Activated T-helper 17 cell treated with anti-CD3 and anti-CD28 coated beads, Interleukin-2, amount 50 U/mL, for 72 hours (primary cell): Measurements from ENCODE around the gene SEL1L3. TPM values are rescaled to one million over a fixed set of nuclear protein-coding genes. Genes with fewer than 3 reads are reported as not detected.

Experiments
- ATAC-seq: fragments of 150-1000 bp; cut with Tn5 transposase; replicated peaks from 2 replicates; pipeline ENCODE4 v1.10.0; 2021; ENCODE audit warnings: mild to moderate bottlenecking, moderate library complexity
- H3K27ac Mint-ChIP-seq: one replicate; pipeline ENCODE4 v1.8.0; 2022; ENCODE audit warnings: mixed read lengths
- H3K27me3 Mint-ChIP-seq: one replicate; pipeline ENCODE4 v1.8.0; 2022; ENCODE audit warnings: mixed read lengths
- H3K36me3 Mint-ChIP-seq: one replicate; pipeline ENCODE4 v1.8.0; 2022; ENCODE audit warnings: low read depth, mild to moderate bottlenecking, mixed read lengths
- H3K4me1 Mint-ChIP-seq: one replicate; pipeline ENCODE4 v1.8.0; 2022; ENCODE audit warnings: mixed read lengths
- H3K4me3 Mint-ChIP-seq: one replicate; pipeline ENCODE4 v1.8.0; 2022; ENCODE audit warnings: mild to moderate bottlenecking, mixed read lengths
- H3K9me3 Mint-ChIP-seq: one replicate; pipeline ENCODE4 v1.8.0; 2022; ENCODE audit warnings: mixed read lengths
- total RNA-seq, 2 donors: library from RNA; stranded (reverse); gene quantifications; one replicate each; pipeline ENCODE4 v1.2.3, GENCODE V29; 2022

The SEL1L3 gene
- total RNA-seq, 2 donors from 2014 or later: 39.7 to 70.3 TPM

GRCh38 chr4:25788703-25789238, 74.0 kb downstream of the SEL1L3 start:
- Mint-ChIP-seq H3K27me3 (no peaks in the 10 kb centered on the region), H3K4me1 (no peaks in the 10 kb centered on the region), H3K36me3 (peaks cover 93% of the 10 kb centered on the region), H3K4me3 (no peak overlapping the region), H3K27ac (no peak overlapping the region), H3K9me3 (no peaks in the 10 kb centered on the region)
- ATAC-seq: no peak

DNA sequence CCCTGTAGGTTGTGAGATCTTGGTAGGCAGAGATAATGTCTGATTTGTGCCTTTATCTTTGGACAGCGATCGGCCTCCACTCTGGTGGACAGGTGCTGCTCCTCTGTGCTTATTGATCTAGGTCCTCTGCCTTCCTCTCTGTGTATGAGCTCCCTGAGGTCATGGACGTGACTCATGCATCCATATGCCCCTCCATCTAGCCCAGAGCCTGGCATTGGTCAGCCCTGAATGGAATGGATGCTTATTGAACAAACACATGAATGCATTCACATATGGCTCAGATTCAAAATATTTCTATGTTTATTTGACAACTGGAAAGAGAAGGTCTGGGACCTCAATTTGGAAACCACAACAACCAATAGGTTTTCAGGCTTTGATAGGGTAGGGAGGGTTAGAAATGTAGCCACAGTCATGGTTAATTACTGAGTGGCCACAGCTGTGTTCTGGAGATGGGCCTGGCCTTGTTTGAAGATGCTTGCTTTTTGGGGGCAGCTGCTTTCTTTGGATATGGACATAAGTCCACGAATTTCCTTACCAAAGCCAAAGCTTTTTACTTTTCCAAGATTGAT, 76.2 kb downstream of the SEL1L3 start:
- Mint-ChIP-seq H3K4me1 (no peaks in the 10 kb centered on the region), H3K9me3 (no peaks in the 10 kb centered on the region), H3K27me3 (no peaks in the 10 kb centered on the region), H3K27ac (no peak overlapping the region), H3K4me3 (no peak overlapping the region), H3K36me3 (peaks cover 95% of the 10 kb centered on the region)
- no peak for ATAC-seq

DNA sequence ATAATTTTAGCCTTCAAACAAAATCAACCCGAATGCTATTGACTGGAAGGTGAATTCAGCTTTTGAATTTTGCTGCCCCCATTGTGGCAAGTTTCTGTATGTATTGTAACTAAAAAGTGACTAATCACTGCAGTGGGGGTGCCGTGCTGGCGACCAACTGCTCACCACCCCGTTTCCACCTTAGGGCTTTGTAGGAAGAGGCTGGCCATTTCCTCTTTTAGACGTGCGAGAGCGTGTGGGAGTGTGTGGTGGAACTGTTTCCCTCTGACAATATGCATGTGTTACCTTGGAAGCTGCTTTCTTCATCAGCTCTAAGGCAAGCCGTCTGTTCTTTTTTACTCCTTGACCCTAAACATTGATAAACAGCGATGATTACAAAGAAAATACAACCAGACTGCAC, 78.8 kb downstream of the SEL1L3 start:
- H3K36me3 Mint-ChIP-seq: peaks cover 95% of the 10 kb centered on the region
- H3K27ac Mint-ChIP-seq: peak overlapping the region; percentile 11
- ATAC-seq: peak; percentile 45
- no peaks in the 10 kb centered on the region for H3K9me3 Mint-ChIP-seq
- H3K4me1 Mint-ChIP-seq: peaks cover 4% of the 10 kb centered on the region
- H3K27me3 Mint-ChIP-seq: no peaks in the 10 kb centered on the region
- no peak overlapping the region for H3K4me3 Mint-ChIP-seq

DNA sequence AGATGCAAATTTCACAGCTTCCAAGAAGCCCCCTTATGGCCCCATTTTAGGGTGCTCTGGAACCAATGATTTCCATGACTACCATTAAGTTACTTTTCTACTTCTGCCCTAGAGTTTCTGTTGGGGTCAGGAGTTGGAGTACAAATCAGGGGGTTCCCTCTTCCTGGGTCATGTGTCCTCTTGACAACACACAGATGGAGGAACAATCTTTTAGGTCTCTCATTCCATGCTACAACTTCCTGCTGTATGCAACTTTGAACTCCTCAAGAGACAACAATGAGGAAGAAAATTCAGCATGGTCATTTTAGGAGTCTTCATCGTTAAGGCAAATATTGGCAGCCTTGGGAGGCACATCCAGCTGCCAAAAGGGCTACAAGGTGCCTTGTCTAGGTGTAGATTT, 79.7 kb downstream of the SEL1L3 start:
- Mint-ChIP-seq H3K4me1 (peaks cover 4% of the 10 kb centered on the region), H3K4me3 (no peak overlapping the region), H3K27ac (no peak overlapping the region), H3K9me3 (no peaks in the 10 kb centered on the region), H3K27me3 (no peaks in the 10 kb centered on the region), H3K36me3 (peaks cover 95% of the 10 kb centered on the region)
- ATAC-seq: no peak

- no peak for ATAC-seq
- no peak overlapping the region for H3K27ac Mint-ChIP-seq
- no peaks in the 10 kb centered on the region for H3K9me3 Mint-ChIP-seq
- H3K36me3 Mint-ChIP-seq: peaks cover 95% of the 10 kb centered on the region
- H3K27me3 Mint-ChIP-seq: no peaks in the 10 kb centered on the region
- no peak overlapping the region for H3K4me3 Mint-ChIP-seq
- peaks cover 4% of the 10 kb centered on the region for H3K4me1 Mint-ChIP-seq
Observed at GRCh38 chr4:25782482-25782881, 80.3 kb downstream of the SEL1L3 start.

- no peaks in the 10 kb centered on the region for H3K9me3 Mint-ChIP-seq
- no peak overlapping the region for H3K27ac Mint-ChIP-seq
- peaks cover 97% of the 10 kb centered on the region for H3K36me3 Mint-ChIP-seq
- H3K4me1 Mint-ChIP-seq: peaks cover 4% of the 10 kb centered on the region
- H3K4me3 Mint-ChIP-seq: no peak overlapping the region
- H3K27me3 Mint-ChIP-seq: no peaks in the 10 kb centered on the region
- ATAC-seq: no peak
Observed at GRCh38 chr4:25779021-25779420, 83.8 kb downstream of the SEL1L3 start.

GRCh38 chr4:25776795-25777194, 86.0 kb downstream of the SEL1L3 start:
- H3K27me3 Mint-ChIP-seq: no peaks in the 10 kb centered on the region

DNA sequence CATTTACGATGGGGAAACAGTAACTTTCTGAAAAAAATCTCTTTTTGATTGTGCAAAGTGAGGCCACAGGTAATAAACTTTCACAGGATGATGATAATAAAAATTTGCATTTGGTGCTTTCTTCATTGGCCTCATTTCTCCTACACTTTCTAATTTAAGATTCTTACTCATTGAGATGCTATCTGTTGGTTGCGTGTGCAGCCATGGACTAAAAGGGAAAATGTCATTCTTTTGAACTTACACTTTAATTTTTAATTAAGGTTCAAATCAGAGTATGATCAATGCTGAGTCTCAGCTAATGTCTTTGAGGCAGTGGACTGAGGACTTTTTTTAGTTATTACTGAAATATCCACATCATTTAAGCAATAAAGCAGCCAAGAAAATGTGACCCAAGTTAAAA, 87.6 kb downstream of the SEL1L3 start:
- ATAC-seq: no peak
- H3K36me3 Mint-ChIP-seq: peaks cover 94% of the 10 kb centered on the region
- no peaks in the 10 kb centered on the region for H3K27me3 Mint-ChIP-seq
- no peak overlapping the region for H3K4me3 Mint-ChIP-seq
- no peak overlapping the region for H3K27ac Mint-ChIP-seq
- no peaks in the 10 kb centered on the region for H3K9me3 Mint-ChIP-seq
- peaks cover under 1% of the 10 kb centered on the region for H3K4me1 Mint-ChIP-seq

More at GRCh38 chr4:25776795-25777194, 86.0 kb downstream of the SEL1L3 start:
- Mint-ChIP-seq H3K9me3 (no peaks in the 10 kb centered on the region), H3K27ac (no peak overlapping the region), H3K4me1 (peaks cover 4% of the 10 kb centered on the region), H3K36me3 (peaks cover 95% of the 10 kb centered on the region), H3K4me3 (no peak overlapping the region)
- no peak for ATAC-seq

DNA sequence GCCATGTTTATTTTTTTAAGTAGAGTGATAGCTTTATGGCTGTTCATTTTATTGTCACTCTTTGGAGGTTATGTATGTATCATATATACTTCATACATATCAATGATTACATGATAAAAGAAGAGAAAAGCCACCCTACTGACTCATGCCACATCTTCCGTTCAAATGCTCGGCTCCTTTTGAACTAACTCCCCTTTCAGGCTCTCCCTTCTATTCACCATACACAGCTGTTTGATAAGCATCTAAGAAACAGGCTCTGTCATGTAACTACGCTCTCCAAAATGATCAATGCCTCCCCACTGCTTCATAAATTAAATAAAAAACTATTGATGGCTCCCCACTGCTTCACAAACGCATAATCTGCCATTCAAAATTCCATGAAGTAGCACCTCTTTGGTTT, 89.4 kb downstream of the SEL1L3 start:
- no peaks in the 10 kb centered on the region for H3K4me1 Mint-ChIP-seq
- H3K27me3 Mint-ChIP-seq: no peaks in the 10 kb centered on the region
- peaks cover 94% of the 10 kb centered on the region for H3K36me3 Mint-ChIP-seq
- no peak overlapping the region for H3K4me3 Mint-ChIP-seq
- H3K9me3 Mint-ChIP-seq: no peaks in the 10 kb centered on the region
- H3K27ac Mint-ChIP-seq: no peak overlapping the region
- no peak for ATAC-seq

DNA sequence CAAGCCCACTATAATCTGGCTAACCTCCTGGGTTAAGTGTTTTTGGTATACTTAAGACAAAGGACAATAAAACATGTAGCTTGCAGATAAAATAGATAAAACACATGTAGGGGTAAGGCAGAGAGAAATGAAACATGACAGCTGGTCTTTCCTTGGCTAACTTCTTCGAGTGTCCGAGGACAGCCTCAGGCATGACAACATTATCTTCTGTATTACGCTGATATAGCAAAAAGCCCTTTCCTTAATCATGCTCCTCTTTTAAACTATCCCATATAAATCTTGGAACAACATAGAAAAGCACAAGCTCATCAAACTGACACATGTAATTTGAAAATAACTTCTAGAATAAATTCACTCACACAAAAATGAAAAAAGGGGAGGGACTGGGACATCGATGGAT, 91.1 kb downstream of the SEL1L3 start:
- H3K27ac Mint-ChIP-seq: peak overlapping the region; percentile 39
- no peaks in the 10 kb centered on the region for H3K27me3 Mint-ChIP-seq
- H3K4me1 Mint-ChIP-seq: no peaks in the 10 kb centered on the region
- peaks cover 94% of the 10 kb centered on the region for H3K36me3 Mint-ChIP-seq
- no peaks in the 10 kb centered on the region for H3K9me3 Mint-ChIP-seq
- ATAC-seq: no peak
- H3K4me3 Mint-ChIP-seq: no peak overlapping the region

GRCh38 chr4:25770847-25771246, 91.9 kb downstream of the SEL1L3 start:
- H3K4me3 Mint-ChIP-seq: no peak overlapping the region
- no peaks in the 10 kb centered on the region for H3K9me3 Mint-ChIP-seq
- H3K4me1 Mint-ChIP-seq: no peaks in the 10 kb centered on the region
- no peak overlapping the region for H3K27ac Mint-ChIP-seq
- no peak for ATAC-seq
- peaks cover 97% of the 10 kb centered on the region for H3K36me3 Mint-ChIP-seq
- H3K27me3 Mint-ChIP-seq: no peaks in the 10 kb centered on the region

GRCh38 chr4:25769251-25769650, 93.5 kb downstream of the SEL1L3 start:
- Mint-ChIP-seq H3K36me3 (peaks cover 97% of the 10 kb centered on the region), H3K27me3 (no peaks in the 10 kb centered on the region), H3K27ac (no peak overlapping the region), H3K4me1 (no peaks in the 10 kb centered on the region), H3K9me3 (no peaks in the 10 kb centered on the region), H3K4me3 (no peak overlapping the region)
- ATAC-seq: no peak

DNA sequence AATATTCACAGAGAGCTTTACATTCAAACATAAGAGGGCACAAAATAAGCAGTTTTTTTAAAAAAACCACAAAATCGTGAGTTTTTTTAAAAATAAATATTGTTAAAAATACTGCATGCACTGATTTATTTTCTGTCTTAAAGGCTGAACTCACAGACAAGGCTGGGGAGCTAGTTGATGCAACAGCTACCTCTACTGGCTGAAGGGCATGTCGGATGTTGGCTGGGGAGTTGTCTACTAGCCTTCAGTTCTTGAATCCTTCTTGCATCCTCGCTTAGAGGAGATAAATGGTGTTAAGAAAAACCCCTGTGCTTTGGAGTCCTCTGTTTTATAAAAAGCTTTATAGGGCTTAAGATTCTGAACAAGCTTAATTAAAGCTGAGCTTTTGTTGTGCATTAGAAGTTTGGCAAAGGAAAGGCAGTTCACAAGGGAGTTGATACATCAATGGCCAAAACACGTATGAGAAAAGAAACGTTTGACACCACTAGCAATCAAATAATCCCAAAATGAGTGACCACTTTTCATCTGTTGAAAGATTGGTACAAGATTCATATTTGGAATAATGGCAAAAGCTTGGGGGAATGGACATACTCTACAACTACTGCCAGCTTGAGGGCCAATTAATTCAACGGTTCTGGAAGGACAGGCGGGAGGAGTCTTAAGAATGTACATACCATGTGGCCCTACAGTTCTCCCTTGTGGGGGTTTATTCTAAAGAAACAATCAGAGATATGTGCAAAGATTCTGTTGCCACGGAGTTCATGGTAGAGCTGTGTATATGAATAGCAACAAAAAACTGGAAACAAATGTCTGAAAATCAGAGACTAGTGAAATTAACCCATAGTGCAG, 94.7 kb downstream of the SEL1L3 start:
- Mint-ChIP-seq H3K27ac (no peak overlapping the region), H3K27me3 (no peaks in the 10 kb centered on the region), H3K4me1 (no peaks in the 10 kb centered on the region)

GRCh38 chr4:25760518-25761157, 102.2 kb downstream of the SEL1L3 start:
- H3K4me3 Mint-ChIP-seq: no peak overlapping the region
- H3K9me3 Mint-ChIP-seq: no peaks in the 10 kb centered on the region
- H3K36me3 Mint-ChIP-seq: peaks cover 99% of the 10 kb centered on the region
- no peak overlapping the region for H3K27ac Mint-ChIP-seq
- ATAC-seq: no peak
- no peaks in the 10 kb centered on the region for H3K4me1 Mint-ChIP-seq
- H3K27me3 Mint-ChIP-seq: no peaks in the 10 kb centered on the region

More for the DNA sequence above, 94.7 kb downstream of the SEL1L3 start:
- no peak overlapping the region for H3K4me3 Mint-ChIP-seq
- no peak for ATAC-seq
- peaks cover 97% of the 10 kb centered on the region for H3K36me3 Mint-ChIP-seq
- no peaks in the 10 kb centered on the region for H3K9me3 Mint-ChIP-seq

DNA sequence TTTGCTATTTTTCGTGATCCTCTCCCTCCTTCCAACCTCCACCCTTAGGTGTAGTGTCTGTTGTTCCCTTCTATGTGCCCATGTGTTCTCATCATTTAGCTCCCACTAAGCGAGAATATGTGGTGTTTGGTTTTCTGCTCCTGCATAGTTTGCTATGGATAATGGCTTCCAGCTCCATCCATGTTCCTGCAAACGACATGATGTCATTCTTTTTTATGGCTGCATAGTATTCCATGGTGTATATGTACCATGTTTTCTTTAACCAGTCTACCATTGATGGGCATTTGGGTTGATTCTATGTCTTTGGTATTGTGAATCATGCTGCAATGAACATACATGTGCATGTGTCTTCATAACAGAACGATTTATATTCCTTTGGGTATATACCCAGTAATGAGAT, 102.7 kb downstream of the SEL1L3 start:
- ATAC-seq: no peak
- H3K27me3 Mint-ChIP-seq: no peaks in the 10 kb centered on the region
- no peak overlapping the region for H3K27ac Mint-ChIP-seq
- H3K4me3 Mint-ChIP-seq: no peak overlapping the region
- H3K4me1 Mint-ChIP-seq: no peaks in the 10 kb centered on the region
- H3K9me3 Mint-ChIP-seq: no peaks in the 10 kb centered on the region
- H3K36me3 Mint-ChIP-seq: peaks cover 99% of the 10 kb centered on the region
